K562 (cell line): ENCODE measurements around the gene MFSD6. TPM values are rescaled to one million over a fixed set of nuclear protein-coding genes. Genes with fewer than 3 reads are reported as not detected.

ENCODE experiments used
- ATAC-seq: fragments of 200-7000 bp; cut with Tn5 transposase; 3 replicates; pipeline ENCODE4 v1.9.1; 2020; ENCODE audit warnings: moderate library complexity
- BruUV-seq: library from RNA; stranded (reverse); fragments of 400-500 nt; replicated peaks from 2 replicates; lab custom pipeline; 2021; lab: Mats Ljungman, UMichigan
- CTCF ChIA-PET: fragments of 300-600 bp; formaldehyde crosslinking; extraction: SDS; loops from one replicate; lab custom pipeline; 2021; ENCODE audit warnings: low intra/inter-chr PET ratio; lab: Yijun Ruan, JAX
- POLR2A ChIA-PET: fragments of 300-600, 350-650 bp; sonication (Branson Sonifier 250); formaldehyde crosslinking; extraction: SDS; loops from one replicate; lab custom pipeline; 2021; ENCODE audit warnings: antibody characterized with exemption, inconsistent platforms; lab: Yijun Ruan, JAX
- DNase-seq, 4 experiments: peaks; one replicate each; pipeline versions ENCODE4 v3.0.0 to v3.0.0-alpha.2; 2011 to 2018; ENCODE audit warnings: low spot score in 3 of 4, mixed read lengths in 3 of 4; ENCODE audit errors: extremely low read depth in 1 of 4
- FAIRE-seq: peaks from 2 replicates; lab custom pipeline; 2011; peaks lifted over from hg19 to GRCh38; lab: Jason Lieb, UNC
- H2AFZ ChIP-seq: 2 replicates; pipeline ENCODE4 v1.6.0; 2011; ENCODE audit warnings: low read depth, low read length, control low read depth, inconsistent platforms
- H3K27ac ChIP-seq: fragments of 200-600 bp; 3 replicates; pipeline ENCODE4 v1.8.0; 2011; ENCODE audit warnings: low read depth, mild to moderate bottlenecking, control low read depth, inconsistent platforms, low read length, moderate library complexity, mixed read lengths; ENCODE audit errors: extremely low read depth
- H3K27me3 ChIP-seq, 2 experiments: fragments of 300-600 bp in 1 of 2; 2 replicates in 1 of 2; 3 replicates in 1 of 2; pipeline versions ENCODE4 v1.6.0 to v1.8.0; 2011; ENCODE audit warnings: inconsistent platforms in 2 of 2, low read length in 2 of 2, mild to moderate bottlenecking in 1 of 2, mixed read lengths in 1 of 2, moderate library complexity in 1 of 2; ENCODE audit not compliant: control insufficient read depth in 2 of 2, insufficient read depth in 2 of 2
- H3K36me3 ChIP-seq: fragments of 300-600 bp; 3 replicates; pipeline ENCODE4 v1.8.0; 2011; ENCODE audit warnings: mild to moderate bottlenecking, low read length, inconsistent platforms; ENCODE audit not compliant: control insufficient read depth, insufficient read depth
- H3K4me1 ChIP-seq, 2 experiments: fragments of 200-600 bp in 1 of 2; replicated peaks in 1 of 2; 2 replicates in 1 of 2; 3 replicates in 1 of 2; pipeline versions ENCODE4 v1.5.1 to v1.8.0; 2011; ENCODE audit warnings: inconsistent platforms in 2 of 2, low read length in 2 of 2, mild to moderate bottlenecking in 1 of 2, mixed read lengths in 1 of 2, moderate library complexity in 1 of 2; ENCODE audit not compliant: control insufficient read depth in 2 of 2, insufficient read depth in 2 of 2
- H3K4me2 ChIP-seq: 2 replicates; pipeline ENCODE4 v1.6.1; 2011; ENCODE audit warnings: low read length, control low read depth, inconsistent platforms, mixed read lengths; ENCODE audit not compliant: insufficient read depth
- H3K4me3 ChIP-seq: fragments of 200-600 bp; sonication (generic), shearing (Covaris generic); 2 replicates; pipeline ENCODE4 v1.5.1; 2016; ENCODE audit warnings: control low read depth, inconsistent platforms
- H3K79me2 ChIP-seq: fragments of 200-600 bp; 3 replicates; pipeline ENCODE4 v1.8.0; 2011; ENCODE audit warnings: low read length, inconsistent platforms; ENCODE audit not compliant: control insufficient read depth, insufficient read depth
- H3K9ac ChIP-seq, 2 experiments: 2 replicates each; pipeline versions ENCODE4 v1.6.0 to v1.6.1; 2011; ENCODE audit warnings: low read depth in 2 of 2, low read length in 2 of 2, control low read depth in 1 of 2, inconsistent platforms in 1 of 2, mild to moderate bottlenecking in 1 of 2, mixed read lengths in 1 of 2; ENCODE audit not compliant: insufficient read depth in 1 of 2
- H3K9me1 ChIP-seq: one replicate; pipeline ENCODE4 v1.6.0; 2011; ENCODE audit warnings: inconsistent platforms, mild to moderate bottlenecking, low read length, moderate library complexity; ENCODE audit not compliant: control insufficient read depth, insufficient read depth
- H3K9me3 ChIP-seq: replicated peaks from 2 replicates; pipeline ENCODE4 v1.5.1; 2011; ENCODE audit warnings: low read depth, low read length, inconsistent platforms; ENCODE audit not compliant: control insufficient read depth, insufficient read depth
- H4K20me1 ChIP-seq: replicated peaks from 2 replicates; pipeline ENCODE4 v1.6.1; 2011; ENCODE audit warnings: low read length, inconsistent platforms, mixed read lengths; ENCODE audit not compliant: control insufficient read depth, insufficient read depth
- ARID1B ChIP-seq: fragments of 450-650 bp; IDR thresholded peaks from 2 replicates; pipeline ENCODE4 v1.6.1; 2016; ENCODE audit warnings: antibody characterized with exemption, mild to moderate bottlenecking, inconsistent platforms
- BRF1 ChIP-seq: IDR thresholded peaks from 3 replicates; pipeline ENCODE4 v1.6.1; 2011; ENCODE audit warnings: borderline replicate concordance, mild to moderate bottlenecking; ENCODE audit not compliant: insufficient read length; ENCODE audit errors: extremely low read depth
- CCNT2 ChIP-seq: IDR thresholded peaks from 2 replicates; pipeline ENCODE4 v1.6.1; 2011; ENCODE audit warnings: borderline replicate concordance, low read depth, mild to moderate bottlenecking, moderate library complexity, mixed read lengths, low read length; ENCODE audit not compliant: insufficient read length; ENCODE audit errors: extremely low read depth
- ILK ChIP-seq: fragments of 450-650 bp; IDR thresholded peaks from 2 replicates; pipeline ENCODE4 v1.6.1; 2016; ENCODE audit warnings: missing genetic modification characterization, low read depth, mild to moderate bottlenecking, missing compliant biosample characterization, moderate library complexity, borderline replicate concordance
- MAFF ChIP-seq: IDR thresholded peaks from 2 replicates; pipeline ENCODE4 v1.6.1; 2012; ENCODE audit warnings: low read length, improper control_type of control experiment
- MAFG ChIP-seq: fragments of 450-650 bp; conservative IDR thresholded peaks from 2 replicates; pipeline ENCODE4 v1.6.1; 2016; ENCODE audit warnings: missing genetic modification characterization, missing compliant biosample characterization
- MCM3 ChIP-seq: fragments of 450-650 bp; IDR thresholded peaks from 2 replicates; pipeline ENCODE4 v1.6.1; 2016
- MYNN ChIP-seq, 2 experiments: sonication (generic); formaldehyde crosslinking in 1 of 2; IDR thresholded peaks; 2 replicates each; pipeline versions ENCODE4 v1.5.0 to v1.6.1; 2016 to 2020; ENCODE audit warnings: antibody characterized with exemption in 1 of 2, missing genetic modification reagents in 1 of 2
- NFIC ChIP-seq: fragments of 450-650 bp; IDR thresholded peaks from 2 replicates; pipeline ENCODE4 v1.6.1; 2017; ENCODE audit warnings: mild to moderate bottlenecking, inconsistent platforms
- PYGO2 ChIP-seq: fragments of 450-650 bp; IDR thresholded peaks from 2 replicates; pipeline ENCODE4 v1.6.1; 2016; ENCODE audit warnings: mild to moderate bottlenecking, missing genetic modification characterization, moderate library complexity, missing compliant biosample characterization
- ZNF75A ChIP-seq: fragments of 450-650 bp; formaldehyde crosslinking; IDR thresholded peaks from 2 replicates; pipeline ENCODE4 v1.4.0; 2020; ENCODE audit warnings: mild to moderate bottlenecking
- WGBS: fragments of 100-300 bp; shearing (Covaris generic); methylation state at CpG from one replicate; pipeline ENCODE4 v1.1.6; 2016; ENCODE audit warnings: low coverage, mixed read lengths; ENCODE audit not compliant: insufficient coverage; ENCODE audit errors: missing lambda C conversion rate; 5-methylcytosine and 5-hydroxymethylcytosine counted together
- in situ Hi-C: fragments of 300-500 bp; cut with MboI; formaldehyde crosslinking; loops from 4 replicates; pipeline ENCODE4 v1.15.0; 2018; ENCODE audit warnings: inconsistent platforms, mixed read lengths
- intact Hi-C: fragments of 100-400 bp; cut with micrococcal nuclease; formaldehyde crosslinking; loops from 2 replicates; pipeline ENCODE4 v1.14.2; 2022
- polyA plus RNA-seq, 8 experiments: library from polyadenylated mRNA; depleted of rRNA in 4 of 8; stranded (reverse) in 5 of 8; unstranded in 3 of 8; fragments of >200 nt; fragmentation: Nextera tagmentation in 2 of 8; fragmentation: Illumina TruSeq in 1 of 8; extraction: Ambion mirVana in 2 of 8; extraction: Trizol in 1 of 8; gene quantifications; 2 replicates each; pipeline versions ENCODE4 v1.2.1 to v1.2.3, GENCODE V29; 2011 to 2014; ENCODE audit warnings: inconsistent platforms in 1 of 8, missing spikeins in 1 of 8
- total RNA-seq, 7 experiments: library from RNA; depleted of rRNA in 6 of 7; stranded (reverse); fragments of >200 nt in 6 of 7; fragmentation: Illumina TruSeq in 2 of 7; extraction: Trizol in 2 of 7; gene quantifications; 2 replicates each; pipeline versions ENCODE4 v1.2.1 to v1.2.3, GENCODE V29; 2011 to 2021; ENCODE audit warnings: low replicate concordance in 1 of 7
- TF ChIP-seq, protein P1 (sequence below): IDR thresholded peaks from 2 replicates; pipeline ENCODE4 v1.6.1; 2012; ENCODE audit warnings: low read depth, low read length, improper control_type of control experiment, borderline replicate concordance
- TF ChIP-seq, protein P2 (sequence below): IDR thresholded peaks from 2 replicates; pipeline ENCODE4 v1.6.1; 2011; ENCODE audit warnings: borderline replicate concordance, low read depth, mild to moderate bottlenecking, moderate library complexity, low read length; ENCODE audit not compliant: insufficient read depth, poor library complexity, severe bottlenecking
- TF ChIP-seq, protein P3 (sequence below): fragments of 250-450 bp; sonication (Bioruptor Pico); IDR thresholded peaks from 2 replicates; pipeline ENCODE4 v1.5.0; 2022; ENCODE audit warnings: mild to moderate bottlenecking

The MFSD6 gene
- total and polyA plus RNA-seq, 9 of the 15 experiments (the other 6 are each of a cell fraction or from before 2014, with no cell fraction given): 1.1 to 7.9 (median 4.4) TPM

DNA sequence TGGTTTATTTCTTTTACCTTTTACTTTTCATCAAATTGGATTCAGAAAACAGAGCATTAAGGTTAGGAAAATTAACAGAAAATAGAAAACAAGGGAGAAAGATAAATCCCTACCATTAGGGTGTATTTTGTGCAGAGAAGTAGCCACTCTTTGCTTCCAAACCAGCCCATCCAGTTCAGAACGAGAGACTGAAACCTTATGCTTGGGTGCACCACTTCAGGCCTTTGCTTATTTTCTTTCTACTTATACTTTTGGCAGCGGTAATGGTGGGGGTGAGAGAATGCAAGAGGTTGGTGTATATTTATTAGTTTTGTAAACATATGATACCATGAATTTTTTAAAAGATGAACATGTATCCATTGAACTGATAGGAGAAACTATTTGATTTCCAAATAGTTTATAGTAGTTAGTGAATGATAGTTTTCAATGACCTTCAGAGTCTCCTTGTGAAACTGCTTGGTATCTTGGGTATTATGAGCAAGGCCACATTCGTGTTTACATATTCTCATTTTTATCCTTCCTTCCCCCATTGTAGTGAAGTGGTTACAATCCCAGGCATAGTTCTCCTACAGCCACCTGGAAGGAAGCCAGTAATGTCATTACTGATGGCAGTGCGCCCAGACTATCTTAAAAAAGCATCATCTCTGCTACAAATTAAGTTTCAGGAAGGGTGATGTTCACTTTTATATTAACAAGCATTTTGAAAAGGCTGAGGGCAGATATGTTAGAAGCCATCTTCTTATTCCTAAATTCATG, 60.8 kb downstream of the MFSD6 start:
- CTCF ChIA-PET: no interaction called here
- H3K4me3 ChIP-seq: no peak overlapping the region
- peak overlapping the region; percentile 29; the same call in 1 of the 2 replicates for H2AFZ ChIP-seq
- H3K27me3 ChIP-seq: no peaks in the 10 kb centered on the region
- H3K9me1 ChIP-seq: no peaks in the 10 kb centered on the region
- peak overlapping the region; percentile 21; the same call in 1 of the 2 replicates for H3K4me2 ChIP-seq
- H3K4me1 ChIP-seq: peaks cover 16 to 43% of the 10 kb centered on the region in 2 experiments
- POLR2A ChIA-PET: interaction anchor here (1.7 kb wide), 1 partner anchor 9 kb away, joined by 9 read pairs; no protein-coding TSS in a partner anchor
- H3K9me3 ChIP-seq: peaks cover 3% of the 10 kb centered on the region; the same call in 1 of the 2 replicates
- DNase-seq (peak; percentile 50 to 86 (median 63)), ATAC-seq (peak; percentile 87), FAIRE-seq (peak; percentile 96)
- H3K79me2 ChIP-seq: no peaks in the 10 kb centered on the region; the same call in 2 of the 3 replicates
- in situ Hi-C loops: no loop called here
- WGBS: 9% methylated on average over 4 of the region's 4 CpGs
- no peak overlapping the region for H3K9ac ChIP-seq
- peak overlapping the region; percentile 65 for H3K27ac ChIP-seq
- H4K20me1 ChIP-seq: no peaks in the 10 kb centered on the region
- no TSS peak for BruUV-seq
- H3K36me3 ChIP-seq: no peaks in the 10 kb centered on the region
- intact Hi-C loops: loop anchor here (10.0 kb wide), 1 partner anchor 64 kb away; the partner anchor contains the start of gene MFSD6
- TF ChIP-seq, protein P1, sequence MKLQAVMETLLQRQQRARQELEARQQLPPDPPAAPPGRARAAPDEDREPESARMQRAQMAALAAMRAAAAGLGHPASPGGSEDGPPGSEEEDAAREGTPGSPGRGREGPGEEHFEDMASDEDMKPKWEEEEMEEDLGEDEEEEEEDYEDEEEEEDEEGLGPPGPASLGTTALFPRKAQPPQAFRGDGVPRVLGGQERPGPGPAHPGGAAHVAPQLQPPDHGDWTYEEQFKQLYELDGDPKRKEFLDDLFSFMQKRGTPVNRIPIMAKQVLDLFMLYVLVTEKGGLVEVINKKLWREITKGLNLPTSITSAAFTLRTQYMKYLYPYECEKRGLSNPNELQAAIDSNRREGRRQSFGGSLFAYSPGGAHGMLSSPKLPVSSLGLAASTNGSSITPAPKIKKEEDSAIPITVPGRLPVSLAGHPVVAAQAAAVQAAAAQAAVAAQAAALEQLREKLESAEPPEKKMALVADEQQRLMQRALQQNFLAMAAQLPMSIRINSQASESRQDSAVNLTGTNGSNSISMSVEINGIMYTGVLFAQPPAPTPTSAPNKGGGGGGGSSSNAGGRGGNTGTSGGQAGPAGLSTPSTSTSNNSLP: peak; percentile 73; the same call in 1 of the 2 replicates
- TF ChIP-seq PYGO2 (tag): no peak
- TF ChIP-seq MAFG: peak; percentile 37; the same call in 1 of the 2 replicates
- no peak for TF ChIP-seq MYNN (IDR thresholded peaks at IDR 0.05)
- TF ChIP-seq MYNN (CRISPR knock-in tag; IDR thresholded peaks at IDR 0.05): no peak
- no peak for TF ChIP-seq MCM3
- peak; percentile 62 for TF ChIP-seq MAFF
- no peak for TF ChIP-seq ILK (tag)
- no peak for TF ChIP-seq BRF1
- peak; percentile 77 for TF ChIP-seq ARID1B
- TF ChIP-seq NFIC: peak; percentile 97
- TF ChIP-seq CCNT2: peak; percentile 36
- TF ChIP-seq, protein P2, sequence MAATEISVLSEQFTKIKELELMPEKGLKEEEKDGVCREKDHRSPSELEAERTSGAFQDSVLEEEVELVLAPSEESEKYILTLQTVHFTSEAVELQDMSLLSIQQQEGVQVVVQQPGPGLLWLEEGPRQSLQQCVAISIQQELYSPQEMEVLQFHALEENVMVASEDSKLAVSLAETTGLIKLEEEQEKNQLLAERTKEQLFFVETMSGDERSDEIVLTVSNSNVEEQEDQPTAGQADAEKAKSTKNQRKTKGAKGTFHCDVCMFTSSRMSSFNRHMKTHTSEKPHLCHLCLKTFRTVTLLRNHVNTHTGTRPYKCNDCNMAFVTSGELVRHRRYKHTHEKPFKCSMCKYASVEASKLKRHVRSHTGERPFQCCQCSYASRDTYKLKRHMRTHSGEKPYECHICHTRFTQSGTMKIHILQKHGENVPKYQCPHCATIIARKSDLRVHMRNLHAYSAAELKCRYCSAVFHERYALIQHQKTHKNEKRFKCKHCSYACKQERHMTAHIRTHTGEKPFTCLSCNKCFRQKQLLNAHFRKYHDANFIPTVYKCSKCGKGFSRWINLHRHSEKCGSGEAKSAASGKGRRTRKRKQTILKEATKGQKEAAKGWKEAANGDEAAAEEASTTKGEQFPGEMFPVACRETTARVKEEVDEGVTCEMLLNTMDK: no peak
- TF ChIP-seq, protein P3, sequence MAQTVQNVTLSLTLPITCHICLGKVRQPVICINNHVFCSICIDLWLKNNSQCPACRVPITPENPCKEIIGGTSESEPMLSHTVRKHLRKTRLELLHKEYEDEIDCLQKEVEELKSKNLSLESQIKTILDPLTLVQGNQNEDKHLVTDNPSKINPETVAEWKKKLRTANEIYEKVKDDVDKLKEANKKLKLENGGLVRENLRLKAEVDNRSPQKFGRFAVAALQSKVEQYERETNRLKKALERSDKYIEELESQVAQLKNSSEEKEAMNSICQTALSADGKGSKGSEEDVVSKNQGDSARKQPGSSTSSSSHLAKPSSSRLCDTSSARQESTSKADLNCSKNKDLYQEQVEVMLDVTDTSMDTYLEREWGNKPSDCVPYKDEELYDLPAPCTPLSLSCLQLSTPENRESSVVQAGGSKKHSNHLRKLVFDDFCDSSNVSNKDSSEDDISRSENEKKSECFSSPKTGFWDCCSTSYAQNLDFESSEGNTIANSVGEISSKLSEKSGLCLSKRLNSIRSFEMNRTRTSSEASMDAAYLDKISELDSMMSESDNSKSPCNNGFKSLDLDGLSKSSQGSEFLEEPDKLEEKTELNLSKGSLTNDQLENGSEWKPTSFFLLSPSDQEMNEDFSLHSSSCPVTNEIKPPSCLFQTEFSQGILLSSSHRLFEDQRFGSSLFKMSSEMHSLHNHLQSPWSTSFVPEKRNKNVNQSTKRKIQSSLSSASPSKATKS: no peak
- no peak for TF ChIP-seq ZNF75A
